NOMO-1 treated with dmso at 0.1 percent for 144 hours (cell line): ENCODE measurements around the gene SLC2A4.

Source experiments
- DNase-seq: peaks from one replicate; lab custom pipeline; 2025; ENCODE audit not compliant: unreplicated experiment; lab: John Stamatoyannopoulos, UW

The SLC2A4 gene

GRCh38 chr17:7296189-7296861 lies 14.8 kb downstream of the SLC2A4 start:
- peak; percentile 78 for DNase-seq

GRCh38 chr17:7304179-7304578 lies 22.7 kb downstream of the SLC2A4 start:
- no peak for DNase-seq

- peak; percentile 99 for DNase-seq
Observed at GRCh38 chr17:7306911-7307685, 25.6 kb downstream of the SLC2A4 start, which contains the start of gene EIF5A. TSS of gene EIF5A (plus strand) at chr17:7307628. CDS start at chr17:7309636, 2,008 bp downstream.

GRCh38 chr17:7307686-7308624 lies 26.4 kb downstream of the SLC2A4 start:
- peak; percentile 35 for DNase-seq

GRCh38 chr17:7308625-7309433 lies 27.3 kb downstream of the SLC2A4 start:
- peak; percentile 77 for DNase-seq

- DNase-seq, result no peak
Observed at GRCh38 chr17:7309628-7310027, 28.1 kb downstream of the SLC2A4 start.

- no peak for DNase-seq
Observed at GRCh38 chr17:7311110-7311705, 29.7 kb downstream of the SLC2A4 start.

- no peak for DNase-seq
Observed at GRCh38 chr17:7312432-7313087, 31.0 kb downstream of the SLC2A4 start.

GRCh38 chr17:7313088-7313889 lies 31.8 kb downstream of the SLC2A4 start:
- no peak for DNase-seq

- DNase-seq, result no peak
Observed at GRCh38 chr17:7313890-7314718, 32.6 kb downstream of the SLC2A4 start.

- peak; percentile 80 for DNase-seq
Observed at GRCh38 chr17:7314719-7315569, 33.4 kb downstream of the SLC2A4 start, which contains the start of gene GPS2. TSS of gene GPS2 (minus strand) at chr17:7315360. CDS start at chr17:7315052, 308 bp downstream.

GRCh38 chr17:7315570-7316235 lies 34.2 kb downstream of the SLC2A4 start:
- DNase-seq, result no peak

- DNase-seq, result no peak
Observed at GRCh38 chr17:7317161-7317803, 35.8 kb downstream of the SLC2A4 start.

GRCh38 chr17:7318121-7318860 lies 36.8 kb downstream of the SLC2A4 start:
- DNase-seq, result no peak

- DNase-seq, result no peak
Observed at GRCh38 chr17:7321466-7321865, 39.9 kb downstream of the SLC2A4 start.
